SJSA1 (cell line): ENCODE results near the gene C19orf73. TPM values are rescaled to one million over a fixed set of nuclear protein-coding genes. Genes with fewer than 3 reads are reported as not detected.

Source experiments
- DNase-seq, 2 experiments: peaks; one replicate each; pipeline ENCODE4 v3.0.0-alpha.2; 2015 to 2020; ENCODE audit warnings: low spot score in 2 of 2, low read depth in 1 of 2
- H3K27ac ChIP-seq: fragments of 250-450 bp; sonication (Bioruptor Pico); 2 replicates; pipeline ENCODE4 v1.5.1; 2020; ENCODE audit warnings: mild to moderate bottlenecking, moderate library complexity
- H3K27me3 ChIP-seq: fragments of 250-450 bp; sonication (Bioruptor Pico); replicated peaks from 2 replicates; pipeline ENCODE4 v1.5.1; 2020; ENCODE audit warnings: mild to moderate bottlenecking, moderate library complexity
- H3K36me3 ChIP-seq: fragments of 250-450 bp; sonication (Bioruptor Pico); 2 replicates; pipeline ENCODE4 v1.5.1; 2020; ENCODE audit warnings: mild to moderate bottlenecking
- H3K4me1 ChIP-seq: fragments of 250-450 bp; sonication (Bioruptor Pico); replicated peaks from 2 replicates; pipeline ENCODE4 v1.6.1; 2021; ENCODE audit warnings: mild to moderate bottlenecking
- H3K4me3 ChIP-seq: fragments of 250-450 bp; sonication (Bioruptor Pico); 2 replicates; pipeline ENCODE4 v1.5.1; 2020; ENCODE audit warnings: mild to moderate bottlenecking
- H3K9me3 ChIP-seq: fragments of 250-450 bp; sonication (Bioruptor Pico); replicated peaks from 2 replicates; pipeline ENCODE4 v1.5.1; 2020; ENCODE audit warnings: mild to moderate bottlenecking
- total RNA-seq: library from RNA; depleted of rRNA; stranded (reverse); fragments of >200 nt; shearing (Covaris generic); gene quantifications from 2 replicates; pipeline ENCODE4 v1.2.3, GENCODE V29; 2014; rRNA removed

C19orf73 gene
- total RNA-seq = 4.3 TPM in 1 of 2 replicates, not detected in the other

GRCh38 chr19:49118565-49119410 is at the start of gene C19orf73:
Gene C19orf73, minus strand, starts transcription at chr19:49119143. Its CDS starts 121 bp downstream, at chr19:49119022.
- H3K4me3 ChIP-seq = peak within 1 kb of the TSS; percentile 58
- H3K27ac ChIP-seq = peak within 1 kb of the TSS; percentile 76
- peaks cover 3% of the 10 kb centered on the region for H3K9me3 ChIP-seq
- peaks cover 8% of the 10 kb centered on the region for H3K27me3 ChIP-seq
- peak; percentile 94 to 95 for DNase-seq
- peaks cover 9% of the 10 kb centered on the region for H3K36me3 ChIP-seq
- H3K4me1 ChIP-seq = peaks cover 36% of the 10 kb centered on the region

- no peaks in the 10 kb centered on the region for H3K27me3 ChIP-seq
- no peak for DNase-seq
- peaks cover 34% of the 10 kb centered on the region for H3K36me3 ChIP-seq
Measured at GRCh38 chr19:49168421-49168820, 49.5 kb upstream of the C19orf73 start.

GRCh38 chr19:49167857-49168409 is 49.0 kb upstream of the C19orf73 start:
- Histone ChIP-seq H3K27me3 (no peaks in the 10 kb centered on the region), H3K36me3 (peaks cover 32% of the 10 kb centered on the region), H3K9me3 (no peaks in the 10 kb centered on the region), H3K27ac (no peak overlapping the region), H3K4me3 (no peak overlapping the region), H3K4me1 (no peaks in the 10 kb centered on the region)
- DNase-seq = no peak

More at GRCh38 chr19:49168421-49168820, 49.5 kb upstream of the C19orf73 start:
- Histone ChIP-seq H3K27ac (no peak overlapping the region), H3K4me1 (no peaks in the 10 kb centered on the region), H3K9me3 (no peaks in the 10 kb centered on the region), H3K4me3 (no peak overlapping the region)

DNA sequence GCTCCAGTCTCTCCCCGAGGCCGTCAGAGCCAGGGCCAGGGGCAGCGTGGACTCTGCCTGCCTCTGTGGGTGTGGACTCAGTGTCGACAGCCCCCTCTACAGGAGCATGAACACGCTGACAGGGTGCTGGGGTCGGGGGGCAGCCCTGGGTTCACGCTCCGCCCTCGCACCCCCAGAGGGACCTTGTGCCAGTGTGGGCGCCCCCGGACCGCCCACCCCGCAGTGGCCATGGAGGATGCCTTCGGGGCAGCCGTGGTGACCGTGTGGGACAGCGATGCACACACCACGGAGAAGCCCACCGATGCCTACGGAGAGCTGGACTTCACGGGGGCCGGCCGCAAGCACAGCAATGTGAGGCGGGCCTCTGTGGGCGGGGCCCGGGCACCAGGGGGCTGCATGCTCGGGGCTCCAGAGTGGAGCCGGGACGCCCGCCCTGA is 46.9 kb upstream of the C19orf73 start:
- no peak overlapping the region for H3K4me3 ChIP-seq
- peaks cover 21% of the 10 kb centered on the region for H3K36me3 ChIP-seq
- DNase-seq = no peak
- H3K27me3 ChIP-seq = no peaks in the 10 kb centered on the region
- H3K27ac ChIP-seq = no peak overlapping the region
- no peaks in the 10 kb centered on the region for H3K9me3 ChIP-seq
- H3K4me1 ChIP-seq = no peaks in the 10 kb centered on the region

DNA sequence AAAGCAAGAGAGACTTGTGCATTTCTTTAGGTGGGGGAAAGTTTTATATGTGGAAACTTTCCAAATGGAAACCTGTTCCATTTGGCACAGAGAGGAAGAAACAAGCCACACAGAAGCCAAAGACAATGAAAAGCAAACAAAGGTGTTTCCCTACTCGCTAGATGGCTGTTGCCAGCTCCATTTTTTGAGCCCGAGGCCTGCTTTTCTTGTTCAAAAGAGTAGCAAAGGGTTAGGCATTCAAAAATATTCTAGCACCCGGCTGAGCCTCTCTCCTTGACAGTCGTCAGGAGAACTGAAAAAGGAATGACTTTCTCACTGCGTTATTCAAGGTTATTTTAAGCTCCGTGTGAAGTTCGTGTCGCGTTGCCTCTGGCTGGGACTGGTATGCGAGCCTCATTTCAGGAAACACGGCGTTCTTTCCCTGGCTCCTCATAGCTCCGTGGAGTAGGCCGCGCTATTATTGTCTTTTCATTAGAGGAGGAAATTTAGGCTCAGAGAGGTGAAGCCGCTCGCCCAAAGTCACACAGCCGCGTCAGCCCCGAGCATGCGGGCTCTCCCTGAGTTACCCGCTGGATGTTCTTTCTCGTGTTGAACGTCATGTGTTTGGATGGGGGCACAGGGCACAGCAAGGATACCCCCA is 46.3 kb upstream of the C19orf73 start:
- no peak for DNase-seq
- Histone ChIP-seq H3K27me3 (no peaks in the 10 kb centered on the region), H3K9me3 (no peaks in the 10 kb centered on the region), H3K4me1 (no peaks in the 10 kb centered on the region), H3K27ac (no peak overlapping the region), H3K36me3 (peaks cover 15% of the 10 kb centered on the region), H3K4me3 (no peak overlapping the region)

DNA sequence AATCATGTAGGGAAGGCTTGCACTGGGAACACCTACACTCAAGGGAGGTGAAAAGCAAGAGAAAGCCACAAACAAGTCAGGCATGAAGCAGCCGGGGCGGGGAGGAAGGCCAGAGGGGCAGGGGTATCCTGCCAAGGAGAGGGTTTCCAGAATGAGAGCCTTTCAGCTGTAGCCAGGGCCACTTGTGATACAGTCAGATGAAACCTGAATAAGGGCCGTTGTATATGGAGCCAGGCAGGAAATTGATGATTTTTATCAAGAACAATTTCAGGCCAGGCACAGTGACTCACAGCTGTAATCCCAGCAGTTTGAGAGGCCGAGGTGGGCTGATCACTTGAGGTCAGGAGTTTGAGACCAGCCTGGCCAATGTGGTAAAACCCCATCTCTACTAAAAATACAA is 43.0 kb upstream of the C19orf73 start:
- no peaks in the 10 kb centered on the region for H3K9me3 ChIP-seq
- H3K36me3 ChIP-seq = peaks cover 6% of the 10 kb centered on the region; the same call in 1 of the 2 replicates
- no peak overlapping the region for H3K4me3 ChIP-seq
- H3K27ac ChIP-seq = no peak overlapping the region
- peaks cover 8% of the 10 kb centered on the region; the same call in 1 of the 2 replicates for H3K4me1 ChIP-seq
- DNase-seq = no peak
- H3K27me3 ChIP-seq = no peaks in the 10 kb centered on the region

DNA sequence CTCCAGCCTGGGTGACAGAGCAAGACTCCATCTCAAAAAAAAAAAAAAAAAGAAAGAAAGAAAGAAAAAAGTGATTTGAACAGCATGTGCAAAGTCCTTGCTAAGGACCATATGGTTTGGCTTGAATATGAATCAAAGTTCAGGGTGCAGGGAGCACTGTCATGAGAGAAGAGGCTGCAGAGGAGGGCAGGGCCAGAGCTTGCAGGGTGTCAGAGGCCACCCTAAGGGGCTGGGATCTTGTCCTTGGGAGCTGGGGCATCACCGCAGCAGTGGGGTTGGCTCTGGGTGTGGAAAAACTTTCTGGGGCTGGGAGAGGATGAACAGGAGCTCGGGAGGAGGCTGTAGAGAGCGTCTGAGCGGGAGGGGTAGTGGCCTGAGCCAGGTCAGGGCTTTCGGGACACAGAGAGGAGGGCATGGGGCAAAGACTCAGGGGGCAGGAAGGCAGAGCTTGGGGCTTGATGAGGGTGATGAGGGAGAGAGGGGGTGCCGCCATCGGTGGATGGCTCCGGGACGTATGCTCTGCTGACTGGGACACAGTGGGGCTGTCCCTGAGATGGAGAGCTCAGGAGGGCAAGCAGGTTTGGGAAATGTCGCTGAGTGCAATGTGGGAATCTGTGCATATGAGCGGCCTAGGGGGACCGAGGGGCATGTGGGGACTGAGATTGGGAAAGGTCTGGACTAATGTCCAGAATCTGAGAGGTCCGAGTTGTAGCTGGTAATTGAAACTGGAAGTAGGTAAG is 41.7 kb upstream of the C19orf73 start:
- DNase-seq = no peak
- Histone ChIP-seq H3K27me3 (no peaks in the 10 kb centered on the region), H3K4me3 (no peak overlapping the region), H3K36me3 (peaks cover 2% of the 10 kb centered on the region; the same call in 1 of the 2 replicates), H3K9me3 (no peaks in the 10 kb centered on the region), H3K4me1 (peaks cover 8% of the 10 kb centered on the region; the same call in 1 of the 2 replicates), H3K27ac (no peak overlapping the region)

DNA sequence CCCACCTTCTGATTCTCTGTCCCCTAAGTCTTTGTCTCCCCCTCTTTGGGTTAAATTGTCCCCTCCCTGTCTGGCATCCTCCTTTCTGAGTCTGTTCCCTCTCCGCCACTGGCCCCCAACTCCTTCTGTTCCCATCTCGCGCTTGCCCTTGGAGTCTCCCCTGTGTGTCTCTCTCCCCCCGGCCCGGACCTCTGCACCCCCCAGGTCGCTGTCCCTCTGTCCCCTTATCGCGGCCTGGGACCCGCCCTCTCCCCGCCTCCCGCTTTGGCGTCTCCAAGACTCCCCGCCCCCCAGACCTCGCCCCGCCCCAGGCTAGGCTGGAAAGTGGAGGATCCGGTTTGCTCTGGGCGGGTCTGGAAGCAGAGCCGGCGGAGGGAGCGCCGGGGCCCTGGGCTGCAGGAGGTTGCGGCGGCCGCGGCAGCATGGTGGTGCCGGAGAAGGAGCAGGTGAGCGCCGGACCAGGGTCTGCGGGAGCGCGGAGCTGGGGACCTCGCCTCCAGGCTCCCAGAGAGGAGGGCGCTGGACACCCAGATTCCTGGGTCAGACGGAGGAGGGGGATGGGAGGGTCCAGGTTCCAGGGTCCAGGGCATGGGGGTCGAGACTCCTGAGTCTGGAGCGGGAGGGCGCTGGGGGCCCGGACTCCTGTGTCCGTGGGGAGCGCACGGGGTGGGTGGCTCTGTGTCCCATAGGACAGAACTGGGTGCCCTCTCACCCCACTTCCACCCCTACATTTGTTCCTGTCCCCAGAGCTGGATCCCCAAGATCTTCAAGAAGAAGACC is 38.7 kb upstream of the C19orf73 start, which contains the start of gene TRPM4:
Gene TRPM4 (plus strand): TSS at position 348 of the 780 bp plus-strand sequence. CDS start 75 bp downstream, at position 423.
- peak within 1 kb of the TSS; percentile 34; the same call in 1 of the 2 replicates for H3K27ac ChIP-seq

DNA sequence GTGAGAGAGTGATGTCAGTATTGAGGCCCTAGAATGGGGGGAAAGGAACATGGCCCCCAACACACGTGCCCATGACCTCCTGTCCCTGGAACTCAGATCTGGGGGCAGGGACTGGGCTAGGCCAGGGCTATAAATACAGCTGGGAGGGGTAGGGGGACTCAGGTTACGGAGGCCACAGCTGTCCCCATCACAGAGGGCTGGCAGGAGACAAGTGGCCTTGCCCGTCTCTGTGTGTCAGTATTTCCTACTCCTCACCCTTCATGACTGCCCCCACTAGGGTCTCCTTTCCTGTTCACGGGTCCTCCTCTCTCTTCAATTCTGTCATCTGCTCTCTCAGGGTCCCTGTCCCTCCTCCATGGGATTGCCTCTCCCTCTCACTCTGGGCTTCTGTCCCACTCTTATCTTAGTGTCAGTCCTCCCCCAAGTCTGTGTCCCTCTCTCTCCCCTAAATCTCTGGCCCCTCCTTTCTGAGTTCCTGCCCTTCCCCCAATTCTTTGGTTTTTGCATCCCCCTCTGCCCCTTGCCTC is 36.9 kb upstream of the C19orf73 start:
- Histone ChIP-seq H3K27ac (no peak overlapping the region), H3K4me1 (peaks cover 15% of the 10 kb centered on the region), H3K36me3 (no peaks in the 10 kb centered on the region), H3K27me3 (no peaks in the 10 kb centered on the region), H3K4me3 (no peak overlapping the region), H3K9me3 (peaks cover 2% of the 10 kb centered on the region; the same call in 1 of the 2 replicates)
- no peak for DNase-seq

More for the DNA sequence above, 38.7 kb upstream of the C19orf73 start, which contains the start of gene TRPM4:
- peak; percentile 60 to 91 for DNase-seq
- no peaks in the 10 kb centered on the region for H3K9me3 ChIP-seq
- no peaks in the 10 kb centered on the region for H3K27me3 ChIP-seq
- no peaks in the 10 kb centered on the region; the same call in 1 of the 2 replicates for H3K36me3 ChIP-seq
- peaks cover 8% of the 10 kb centered on the region; the same call in 1 of the 2 replicates for H3K4me1 ChIP-seq
- peak within 1 kb of the TSS; percentile 85 for H3K4me3 ChIP-seq

DNA sequence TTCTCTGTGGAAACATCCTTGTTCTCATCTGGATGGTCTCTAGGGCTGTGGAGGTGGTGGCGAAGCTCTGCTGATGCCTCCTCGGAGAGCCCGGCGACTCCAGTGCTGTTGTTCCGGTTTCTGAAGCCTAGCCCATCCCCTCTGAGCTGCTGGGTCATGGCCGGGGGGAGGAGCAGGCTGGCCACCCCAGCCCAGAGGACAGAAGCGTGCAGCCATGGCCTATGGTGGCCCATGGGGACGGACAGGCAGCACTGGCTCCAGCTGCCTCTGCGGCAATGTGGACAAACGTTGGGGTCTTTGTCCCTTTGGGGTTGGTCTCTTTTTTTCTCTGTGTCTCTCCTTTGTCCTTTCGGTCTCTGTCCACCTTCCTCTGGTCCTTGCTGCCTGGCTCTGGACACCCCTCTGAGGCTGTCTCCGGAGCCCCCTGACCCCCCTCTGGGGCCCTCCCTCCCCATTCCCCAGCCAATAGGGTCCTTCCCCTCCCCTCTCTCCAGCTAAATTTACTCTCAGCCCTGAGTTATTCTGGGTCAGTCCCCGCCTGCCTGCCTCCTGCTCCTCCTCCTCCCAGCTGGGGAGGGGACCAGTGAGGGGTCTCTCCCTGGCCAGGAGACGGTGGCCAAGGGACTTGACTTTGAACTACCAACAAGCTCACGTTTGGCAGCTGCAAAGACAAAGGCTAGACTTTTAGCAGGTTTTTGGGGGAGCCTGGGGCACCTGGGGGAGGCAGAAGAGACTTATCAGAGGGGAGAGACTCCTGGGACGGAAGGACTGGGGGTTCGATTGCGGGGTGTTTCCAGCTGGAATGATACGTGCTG is 36.3 kb upstream of the C19orf73 start, which contains the start of gene HRC:
Gene HRC (minus strand): TSS at position 392 of the 815 bp plus-strand sequence. CDS start 159 bp downstream, at position 233.
- Histone ChIP-seq H3K9me3 (peaks cover 2% of the 10 kb centered on the region; the same call in 1 of the 2 replicates), H3K36me3 (no peaks in the 10 kb centered on the region), H3K4me3 (no peak within 1 kb of the TSS), H3K27ac (no peak within 1 kb of the TSS), H3K27me3 (no peaks in the 10 kb centered on the region), H3K4me1 (peaks cover 20% of the 10 kb centered on the region)
- DNase-seq = no peak

- Histone ChIP-seq H3K36me3 (no peaks in the 10 kb centered on the region), H3K4me3 (no peak overlapping the region), H3K9me3 (peaks cover 2% of the 10 kb centered on the region; the same call in 1 of the 2 replicates), H3K4me1 (peaks cover 29% of the 10 kb centered on the region), H3K27me3 (no peaks in the 10 kb centered on the region), H3K27ac (no peak overlapping the region)
- DNase-seq = no peak
Measured at GRCh38 chr19:49154279-49154678, 35.3 kb upstream of the C19orf73 start.
